HG02798 (cell line): Measurements from ENCODE around the gene MREG.

ENCODE experiments used
- ATAC-seq: cut with Tn5 transposase; IDR thresholded peaks from one replicate; pipeline ENCODE4 v1.9.1; 2021; ENCODE audit warnings: mild to moderate bottlenecking; ENCODE audit not compliant: unreplicated experiment, poor library complexity

The MREG gene

GRCh38 chr2:215900843-215901242 is 112.5 kb downstream of the MREG start:
- peak; percentile 74 for ATAC-seq

GRCh38 chr2:215900203-215900611 is 113.1 kb downstream of the MREG start:
- no peak for ATAC-seq

- ATAC-seq = no peak
These were observed 113.9 kb downstream of the MREG start for GRCh38 chr2:215899141-215900074.

GRCh38 chr2:215898363-215898762 is 115.0 kb downstream of the MREG start:
- ATAC-seq = no peak

- no peak for ATAC-seq
These were observed 116.4 kb downstream of the MREG start for GRCh38 chr2:215896921-215897320.

GRCh38 chr2:215895330-215895729 is 118.0 kb downstream of the MREG start:
- ATAC-seq = no peak
